GM19324 (cell line): ENCODE measurements around the gene ZNF213.

Experiments
- ATAC-seq: cut with Tn5 transposase; IDR thresholded peaks from one replicate; pipeline ENCODE4 v1.9.1; 2021; ENCODE audit warnings: mild to moderate bottlenecking, moderate library complexity; ENCODE audit not compliant: unreplicated experiment, low FRiP score

Gene ZNF213, protein sequence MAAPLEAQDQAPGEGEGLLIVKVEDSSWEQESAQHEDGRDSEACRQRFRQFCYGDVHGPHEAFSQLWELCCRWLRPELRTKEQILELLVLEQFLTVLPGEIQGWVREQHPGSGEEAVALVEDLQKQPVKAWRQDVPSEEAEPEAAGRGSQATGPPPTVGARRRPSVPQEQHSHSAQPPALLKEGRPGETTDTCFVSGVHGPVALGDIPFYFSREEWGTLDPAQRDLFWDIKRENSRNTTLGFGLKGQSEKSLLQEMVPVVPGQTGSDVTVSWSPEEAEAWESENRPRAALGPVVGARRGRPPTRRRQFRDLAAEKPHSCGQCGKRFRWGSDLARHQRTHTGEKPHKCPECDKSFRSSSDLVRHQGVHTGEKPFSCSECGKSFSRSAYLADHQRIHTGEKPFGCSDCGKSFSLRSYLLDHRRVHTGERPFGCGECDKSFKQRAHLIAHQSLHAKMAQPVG

DNA sequence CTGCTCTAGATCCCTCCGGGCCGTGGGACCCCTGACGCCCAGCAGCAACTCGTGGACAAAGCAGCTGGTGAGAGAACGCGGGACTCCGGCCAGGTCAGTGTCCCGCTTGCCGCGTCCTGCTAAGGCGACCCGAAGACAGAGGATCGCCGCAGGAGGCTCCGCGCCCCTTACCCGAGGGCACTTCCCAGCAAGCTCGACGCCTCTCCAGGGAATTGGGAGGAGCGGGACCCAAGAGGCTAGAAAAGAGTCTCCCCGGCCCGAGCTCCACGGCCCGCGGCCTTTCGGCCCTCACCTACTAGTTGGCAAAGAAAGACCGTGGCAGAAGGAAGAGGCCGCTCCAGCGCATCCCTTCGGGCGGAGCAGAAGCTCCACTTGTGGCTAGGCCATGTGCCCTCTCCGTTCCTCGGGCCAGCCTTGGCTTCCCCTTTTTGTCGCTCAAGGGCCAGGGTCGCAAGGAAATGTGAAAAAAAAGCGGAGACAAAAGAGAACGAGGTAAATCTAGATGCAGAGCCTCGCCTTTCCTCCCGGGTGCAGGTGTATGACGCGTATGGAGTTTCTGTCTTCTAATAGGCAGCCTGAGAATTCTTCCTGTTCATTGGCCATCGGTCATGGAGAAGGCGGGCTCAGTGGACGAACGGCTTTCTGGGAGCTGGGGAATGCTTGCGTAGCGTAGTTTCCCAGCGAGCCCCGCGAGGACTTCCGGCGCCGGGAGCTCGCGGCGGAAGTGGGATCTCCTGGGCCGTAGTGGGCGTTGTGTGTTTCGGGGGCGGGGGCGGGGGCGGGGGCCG, at the start of gene ZNF213:
TSS of gene ZNF213 (plus strand) at position 692 of the 788 bp plus-strand sequence. CDS start 2,252 bp downstream, outside the sequence.
- ATAC-seq = peak; percentile 88

DNA sequence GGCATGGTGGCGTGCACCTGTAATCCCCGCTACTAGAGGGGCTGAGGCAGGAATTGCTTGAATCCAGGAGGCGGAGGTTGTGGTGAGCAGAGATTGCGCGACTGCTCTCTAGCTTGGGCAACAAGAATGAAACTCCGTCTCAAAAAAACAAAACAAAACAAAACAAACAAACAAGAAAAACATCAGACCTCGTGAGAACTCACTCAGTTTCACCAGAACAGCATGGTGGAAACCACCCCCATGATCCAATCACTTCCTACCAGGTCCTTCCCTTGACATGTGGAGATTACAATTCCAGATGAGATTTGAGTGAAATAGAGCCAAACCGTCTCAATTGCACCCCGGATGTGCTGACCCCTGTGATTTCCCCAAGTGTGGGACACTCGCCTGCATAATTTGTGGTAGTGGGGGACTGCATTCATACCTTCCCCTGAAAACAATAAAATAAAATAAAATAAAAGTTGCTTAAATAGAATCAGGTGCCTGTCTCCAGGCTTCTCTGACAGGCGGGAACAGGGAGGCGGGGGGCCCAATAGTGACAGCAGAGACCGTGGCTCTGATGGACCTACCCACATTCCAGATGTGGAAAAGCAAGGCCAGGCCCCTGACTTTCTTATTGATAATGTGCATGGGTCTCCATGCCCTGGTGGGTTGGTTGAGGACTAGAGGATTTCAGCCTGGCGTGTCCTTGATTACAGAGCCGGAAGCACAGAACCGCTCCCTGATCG, 48.8 kb upstream of the ZNF213 start:
- ATAC-seq = no peak

DNA sequence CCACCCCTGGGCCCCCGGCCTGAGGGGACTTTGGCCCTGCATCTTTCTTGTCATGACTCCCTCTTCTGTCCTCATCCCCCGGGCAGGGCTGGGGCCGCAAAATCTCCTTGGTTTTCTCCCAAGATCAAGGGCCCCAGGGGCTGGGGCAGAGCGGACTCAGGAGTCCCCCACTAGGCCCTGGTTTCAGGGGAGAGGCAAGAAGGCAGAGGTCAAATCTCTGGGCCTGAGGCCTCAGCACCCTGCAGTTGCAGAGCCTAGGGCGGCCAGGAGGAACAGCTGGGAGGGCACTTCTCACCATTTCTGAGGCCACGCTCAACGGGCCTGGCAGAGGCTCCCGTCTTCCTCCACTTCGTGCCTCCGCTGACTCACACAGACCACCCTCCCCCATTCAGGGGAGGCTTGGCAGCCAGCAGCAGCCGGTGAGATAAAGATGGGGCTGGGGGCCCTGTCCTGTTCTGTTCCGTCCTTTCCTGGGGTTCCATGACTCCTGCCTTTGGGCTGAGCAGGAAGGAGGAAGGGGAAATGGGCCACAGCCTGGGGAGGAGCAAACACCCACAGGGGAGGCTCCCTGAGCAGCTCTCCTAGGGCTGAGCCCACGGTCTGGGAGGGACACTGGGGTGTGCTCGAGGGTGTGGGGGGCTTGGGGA, 48.1 kb upstream of the ZNF213 start:
- ATAC-seq = no peak

DNA sequence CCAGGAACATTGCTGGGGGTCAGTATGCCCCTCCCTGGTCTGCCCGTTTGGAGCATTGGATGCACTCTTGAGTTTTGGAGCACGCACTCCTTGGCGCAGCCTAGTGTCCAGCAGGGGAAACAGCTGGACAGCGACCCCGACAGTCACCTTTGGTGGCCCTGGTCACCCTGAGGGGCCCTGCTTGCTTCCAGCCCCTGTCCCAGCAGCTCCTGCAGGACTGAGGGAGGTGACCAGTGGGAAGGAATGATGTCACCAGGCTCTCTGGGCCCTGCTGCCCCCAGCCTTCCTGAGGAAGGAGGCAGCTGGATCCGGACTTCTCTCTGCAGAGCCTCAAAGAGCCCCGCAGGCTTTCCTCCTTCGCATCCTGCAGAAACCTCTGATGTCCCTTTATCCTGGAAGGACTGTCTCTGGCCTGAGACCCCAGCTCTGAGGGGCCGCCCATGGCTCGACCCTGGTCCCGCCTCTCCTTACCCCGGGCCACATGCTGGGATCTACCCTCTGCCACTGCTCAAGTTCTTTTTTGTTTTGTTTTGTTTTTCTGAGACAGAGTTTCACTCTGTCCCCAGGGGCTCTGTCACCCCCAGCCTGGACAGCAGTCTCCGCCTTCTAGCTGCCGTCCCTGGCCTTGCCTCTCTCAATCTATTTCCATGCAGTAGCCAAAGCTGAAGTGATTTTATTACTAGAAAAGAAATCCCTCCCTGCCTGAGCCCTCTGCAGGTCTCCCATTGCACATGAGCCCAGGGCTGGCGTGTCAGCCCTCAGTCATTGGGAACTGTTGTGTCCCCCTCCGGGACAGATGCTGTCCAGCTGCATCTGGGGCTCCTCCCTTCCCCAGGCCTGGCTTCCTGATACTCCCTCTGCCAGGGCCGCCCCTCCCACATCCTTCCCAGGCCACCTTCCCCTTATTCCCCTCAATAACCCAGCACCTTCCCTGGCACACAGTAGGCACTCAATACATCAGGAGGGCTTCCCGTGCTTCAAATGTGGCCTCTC, 47.3 kb upstream of the ZNF213 start:
- no peak for ATAC-seq

DNA sequence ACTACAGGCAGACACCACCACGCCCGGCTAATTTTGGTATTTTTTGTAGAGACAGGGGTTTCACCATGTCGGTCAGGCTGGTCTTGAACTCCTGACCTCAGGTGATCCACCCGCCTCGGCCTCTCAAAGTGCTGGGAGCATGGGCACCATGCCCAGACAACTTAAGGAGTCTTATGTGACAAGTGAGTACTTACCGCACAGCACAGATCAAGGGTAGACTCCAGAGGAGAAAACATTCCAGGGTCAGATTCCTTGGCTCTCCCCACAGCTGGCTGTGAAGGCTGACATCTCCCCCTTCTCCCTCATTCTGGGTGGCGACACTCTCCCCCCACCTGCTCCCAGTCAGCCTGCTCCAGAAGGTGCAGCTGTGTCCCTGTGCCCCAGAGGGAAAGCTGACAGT, 46.4 kb upstream of the ZNF213 start:
- no peak for ATAC-seq

DNA sequence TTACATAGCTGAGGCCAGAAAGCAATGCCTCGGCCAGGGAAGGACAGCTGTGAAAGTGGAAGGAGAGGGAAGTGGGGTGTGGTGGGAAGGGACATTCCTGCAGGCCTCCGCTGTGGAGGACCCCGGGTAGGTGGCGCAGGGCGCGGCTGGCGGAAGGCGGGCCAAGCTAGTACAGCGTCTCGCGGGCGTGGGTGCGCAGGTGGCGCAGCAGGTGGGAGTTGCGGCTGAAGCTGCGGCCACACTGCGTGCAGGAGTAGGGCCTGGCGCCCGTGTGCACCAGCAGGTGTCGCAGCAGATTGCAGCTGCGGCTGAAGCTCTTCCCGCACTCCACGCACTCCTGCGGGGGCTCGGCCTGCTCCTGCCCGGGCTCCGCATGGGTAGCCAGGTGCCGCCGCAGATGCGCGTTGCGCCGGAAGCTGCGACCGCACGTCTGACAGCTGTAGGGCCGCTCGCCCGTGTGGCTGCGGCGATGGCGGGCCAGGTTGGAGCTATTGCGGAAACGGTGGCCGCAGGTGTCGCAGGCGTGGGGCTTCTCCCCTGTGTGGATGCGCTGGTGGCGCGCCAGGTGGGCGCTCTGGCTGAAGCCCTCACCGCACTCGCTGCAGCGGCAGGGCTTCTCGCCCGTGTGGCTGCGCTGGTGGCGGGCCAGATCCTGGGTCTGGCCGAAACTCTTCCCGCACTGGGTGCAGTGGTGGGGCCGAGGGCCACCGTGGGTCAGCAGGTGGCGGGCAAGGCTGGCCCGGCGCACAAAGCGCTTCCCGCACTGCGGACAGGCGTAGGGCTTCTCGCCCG, 45.7 kb upstream of the ZNF213 start:
- no peak for ATAC-seq

DNA sequence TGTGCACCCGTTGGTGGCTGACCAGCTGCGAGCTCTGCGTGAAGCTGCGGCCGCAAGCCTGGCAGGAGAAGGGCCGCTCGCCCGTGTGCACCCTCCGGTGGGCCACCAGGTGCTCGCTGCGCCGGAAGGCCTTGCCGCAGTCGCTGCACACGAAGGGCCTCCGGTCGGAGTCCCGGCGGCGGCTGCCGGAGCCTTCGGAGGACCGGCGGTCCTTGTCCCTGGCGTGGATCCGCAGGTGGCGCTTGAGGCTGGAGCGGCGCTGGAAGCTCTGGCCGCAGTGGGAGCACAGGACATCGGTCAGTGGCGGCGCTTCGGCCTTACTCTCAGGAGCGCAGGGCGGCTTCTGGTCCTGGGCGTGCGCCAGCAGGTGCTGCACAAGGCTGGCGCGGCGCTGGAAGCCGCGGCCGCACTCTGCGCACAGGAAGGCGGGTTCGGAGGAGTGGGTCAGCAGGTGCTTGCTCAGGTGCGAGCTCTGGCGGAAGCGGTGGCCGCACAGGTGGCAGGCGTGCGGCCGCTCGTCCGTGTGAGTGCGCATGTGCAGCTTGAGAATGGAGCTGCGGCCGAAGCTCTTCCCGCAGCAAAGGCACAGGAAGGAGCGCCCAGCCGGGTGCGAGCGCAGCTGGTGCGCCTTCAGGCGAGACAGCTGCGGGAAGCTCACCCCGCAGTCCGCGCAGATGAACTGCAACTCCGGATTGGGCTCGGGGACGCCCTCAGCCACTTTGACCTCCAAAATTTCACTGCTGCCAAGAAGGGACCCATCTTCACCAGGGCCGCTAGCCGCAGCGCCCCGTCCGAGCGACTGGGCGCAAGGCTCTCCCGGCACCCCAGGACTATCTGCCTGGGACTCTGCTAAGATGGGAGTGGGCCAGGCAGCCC, 44.9 kb upstream of the ZNF213 start:
- ATAC-seq = no peak

DNA sequence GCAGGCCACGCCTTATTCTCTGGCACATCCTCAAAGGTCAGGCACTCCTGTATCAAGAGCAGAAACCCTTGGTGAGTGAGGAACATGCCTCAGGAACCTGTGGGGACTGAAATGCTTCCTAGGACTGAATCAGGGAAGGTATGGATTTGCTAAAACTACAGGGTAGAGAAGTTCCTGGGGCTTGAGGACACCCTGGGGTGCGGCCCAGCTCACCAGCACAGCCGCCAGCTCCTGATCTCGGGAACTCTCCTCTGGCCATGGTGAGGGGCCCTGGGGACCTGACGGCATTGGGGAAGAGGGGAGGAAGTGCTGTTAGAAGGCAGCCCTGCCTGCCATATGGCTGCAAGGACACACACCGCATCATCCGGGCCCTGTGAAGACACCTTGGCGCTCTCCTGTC, 43.3 kb upstream of the ZNF213 start:
- no peak for ATAC-seq

DNA sequence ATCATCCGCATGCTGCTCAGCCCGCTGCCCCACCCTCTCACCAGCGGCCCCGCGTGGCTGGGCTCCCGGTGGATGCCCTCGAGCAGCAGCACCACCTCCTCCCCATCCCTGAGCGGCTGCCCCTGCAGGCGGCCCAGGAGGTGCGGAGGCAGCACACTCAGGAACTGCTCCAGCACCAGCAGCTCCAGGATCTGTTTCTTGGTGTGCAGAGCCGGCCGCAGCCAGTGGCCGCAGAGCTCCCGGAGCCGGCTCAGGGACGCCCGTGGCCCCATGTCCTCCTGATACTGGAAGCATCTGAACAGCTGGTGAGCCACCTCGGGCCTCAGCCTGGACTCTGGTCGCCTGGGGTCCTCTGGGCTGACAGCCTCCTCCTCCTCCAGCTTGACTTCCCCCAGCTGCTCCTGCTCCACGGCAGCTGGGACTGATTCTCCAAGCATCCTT, 42.3 kb upstream of the ZNF213 start:
- no peak for ATAC-seq

DNA sequence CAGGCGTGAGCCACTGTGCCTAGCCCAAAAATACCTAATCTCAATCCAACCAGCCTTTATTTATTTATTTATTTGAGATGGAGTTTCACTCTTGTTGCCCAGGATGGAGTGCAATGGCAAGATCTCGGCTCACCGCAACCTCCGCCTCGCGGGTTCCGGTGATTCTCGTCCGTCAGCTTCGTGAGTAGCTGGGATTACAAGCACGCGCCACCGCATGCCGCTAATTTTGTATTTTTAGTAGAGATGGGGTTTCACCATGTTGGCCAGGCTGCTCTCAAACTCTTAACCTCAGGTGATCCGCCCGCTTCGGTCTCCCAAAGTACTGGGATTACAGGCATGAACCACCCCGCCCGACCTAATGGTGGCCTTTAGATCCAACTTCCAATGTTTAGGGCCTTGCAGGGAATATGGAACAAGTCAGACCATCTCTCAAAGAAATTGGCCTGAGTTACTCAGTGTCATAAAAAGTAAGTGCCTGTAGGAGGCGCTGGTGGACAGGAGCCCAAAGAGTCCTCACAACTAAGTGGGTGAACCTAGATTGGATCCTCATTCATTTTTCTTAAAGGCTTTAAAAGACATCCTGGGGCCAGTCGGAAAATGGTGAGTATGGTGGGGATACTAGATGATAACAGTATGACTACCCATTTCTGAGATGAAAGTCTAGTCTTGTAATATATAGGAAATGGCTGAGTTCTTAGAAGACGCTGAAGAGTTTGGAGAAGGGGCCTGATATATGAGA, 40.4 kb upstream of the ZNF213 start:
- no peak for ATAC-seq

DNA sequence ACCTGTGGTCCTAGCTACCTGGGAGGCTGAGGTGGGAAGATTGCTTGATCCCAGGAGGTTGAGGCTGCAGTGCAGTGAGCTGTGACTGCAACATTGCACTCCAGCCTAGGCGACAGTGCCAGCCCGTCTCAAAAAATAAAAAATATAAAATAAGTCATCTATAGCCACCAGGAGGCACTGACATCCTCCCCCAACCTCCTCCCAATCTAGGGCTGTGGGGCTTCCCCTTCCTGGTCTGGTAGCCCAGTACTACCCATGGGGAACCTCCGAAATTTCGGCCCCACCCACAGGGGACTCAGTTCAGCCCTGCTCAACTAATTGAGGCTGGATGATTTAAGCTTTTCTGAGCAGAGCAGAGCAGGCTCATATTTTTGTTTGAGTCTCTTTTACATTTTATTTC, 39.0 kb upstream of the ZNF213 start:
- no peak for ATAC-seq

DNA sequence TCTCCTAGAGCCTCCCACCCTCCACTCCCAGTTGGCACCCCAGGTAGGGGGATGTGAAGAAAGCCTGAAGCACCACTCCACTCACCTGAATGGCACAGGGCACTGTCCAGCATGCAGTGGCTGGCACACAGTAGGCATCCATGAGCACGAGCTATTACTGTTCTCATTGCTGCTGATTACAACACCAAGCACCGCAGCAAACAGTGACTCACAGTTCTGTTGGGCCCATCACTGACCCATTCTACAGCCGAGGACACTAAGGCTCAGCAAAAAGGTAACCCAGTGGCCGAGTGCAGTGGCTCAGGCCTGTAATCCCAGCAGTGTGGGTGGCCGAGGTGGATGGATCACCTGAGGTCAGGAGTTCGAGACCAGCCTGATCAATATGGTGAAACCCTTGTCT, 38.5 kb upstream of the ZNF213 start:
- ATAC-seq = no peak

DNA sequence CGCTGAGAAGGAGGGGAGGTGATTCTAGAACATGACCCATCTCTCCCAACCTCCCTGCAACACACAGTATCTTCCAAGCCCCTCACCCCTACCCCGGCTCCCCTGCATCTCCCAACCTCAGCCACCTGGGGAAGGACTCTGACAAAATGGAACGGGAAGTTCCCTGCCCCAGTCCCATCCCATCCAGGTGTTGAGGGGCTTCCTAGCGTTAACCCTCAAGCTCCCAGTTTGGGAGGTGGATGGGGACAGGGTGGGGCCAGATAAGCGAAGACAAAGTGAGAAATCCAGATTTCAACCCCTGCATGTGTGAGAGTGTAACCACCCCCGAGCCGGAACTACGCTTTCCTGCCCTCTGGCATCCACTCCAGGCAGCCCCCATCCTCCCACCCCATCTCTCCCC, 37.6 kb upstream of the ZNF213 start:
- ATAC-seq = no peak

DNA sequence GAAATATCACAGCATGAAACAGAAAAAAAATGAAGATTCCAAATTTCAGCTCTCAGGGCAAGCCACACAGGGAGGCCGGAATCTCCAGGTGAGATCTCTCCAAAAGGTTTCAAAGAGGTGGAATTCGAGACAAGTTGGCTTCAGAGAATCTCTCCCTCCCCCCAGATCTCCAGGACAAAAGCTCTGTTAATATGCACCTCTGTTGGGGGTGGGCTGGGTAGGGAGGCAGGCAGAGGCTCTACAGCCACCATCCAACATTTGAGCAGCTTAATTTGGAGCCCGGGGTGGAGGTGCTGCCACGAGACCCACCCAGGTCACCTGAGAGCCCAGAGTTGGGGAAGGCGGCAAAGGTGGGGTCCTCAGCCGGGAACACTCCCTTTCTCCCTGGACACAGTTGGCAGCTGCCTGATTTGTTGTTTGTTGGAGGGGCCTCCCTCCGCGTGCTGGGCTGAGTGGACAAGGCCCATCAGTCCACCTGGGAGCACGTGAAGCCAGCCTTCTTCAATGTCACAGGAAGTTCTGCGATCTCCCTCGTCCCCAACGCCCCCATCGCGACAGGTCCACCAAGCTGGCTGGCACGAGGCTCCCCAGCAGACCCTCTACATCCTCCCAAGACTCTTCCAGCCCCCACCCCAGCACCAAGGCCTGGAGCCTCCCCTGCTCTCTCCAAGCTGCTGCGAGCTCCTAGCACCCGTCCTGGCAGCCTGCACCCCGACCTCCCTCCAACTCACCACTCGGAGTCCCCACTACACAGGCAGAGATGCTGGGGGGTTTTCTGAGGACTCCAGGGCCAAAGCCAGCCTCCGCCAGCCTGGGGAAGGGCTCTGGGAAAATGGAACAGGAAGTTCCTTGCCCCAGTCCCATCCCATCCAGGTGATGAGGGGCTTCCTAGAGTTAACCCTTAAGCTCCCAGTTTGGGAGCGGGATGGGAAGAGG, 36.1 kb upstream of the ZNF213 start, which contains the start of gene ZSCAN10:
TSS of gene ZSCAN10 (minus strand) at position 836 of the 936 bp plus-strand sequence. CDS start 6,357 bp downstream, outside the sequence.
- no peak for ATAC-seq

DNA sequence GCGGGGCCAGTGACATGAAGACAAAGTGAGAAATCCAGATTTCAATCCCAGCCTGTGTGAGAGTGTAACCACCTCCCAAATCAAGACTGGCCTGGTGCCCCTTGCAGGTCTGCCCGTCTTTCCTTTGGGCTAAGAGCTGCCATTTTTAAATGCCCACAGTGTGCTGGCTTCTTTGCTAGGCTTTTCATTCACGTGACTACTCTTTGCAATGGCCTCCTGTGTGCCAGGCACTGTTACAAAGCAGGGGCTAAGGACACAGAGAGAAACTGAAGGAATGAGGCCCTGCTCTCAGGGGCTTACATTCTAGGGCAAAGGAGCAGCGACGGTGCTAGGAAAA, 35.5 kb upstream of the ZNF213 start:
- ATAC-seq = no peak
